DND-41 (cell line): Measurements from ENCODE around the gene TOMM20.

Experiments used
- ATAC-seq: fragments of 200-7000 bp; cut with Tn5 transposase; 3 replicates; pipeline ENCODE4 v1.9.1; 2021; ENCODE audit warnings: low read depth; ENCODE audit not compliant: insufficient read depth
- DNase-seq: peaks from one replicate; pipeline ENCODE4 v3.0.0-alpha.2; 2020
- H2AFZ ChIP-seq: 2 replicates; pipeline ENCODE4 v1.6.0; 2012; ENCODE audit warnings: low read depth, low read length
- H3K27ac ChIP-seq: 2 replicates; pipeline ENCODE4 v1.5.1; 2012; ENCODE audit warnings: low read length, inconsistent platforms
- H3K27me3 ChIP-seq: fragments of 200-600 bp; sonication (generic); 2 replicates; pipeline ENCODE4 v1.6.0; 2012; ENCODE audit warnings: low read length, mild to moderate bottlenecking, inconsistent platforms; ENCODE audit not compliant: insufficient read depth, poor library complexity
- H3K36me3 ChIP-seq: 2 replicates; pipeline ENCODE4 v1.5.1; 2012; ENCODE audit warnings: low read length, inconsistent platforms; ENCODE audit not compliant: insufficient read depth
- H3K4me1 ChIP-seq: 2 replicates; pipeline ENCODE4 v1.5.1; 2012; ENCODE audit warnings: mild to moderate bottlenecking, low read length; ENCODE audit not compliant: insufficient read depth
- H3K4me2 ChIP-seq: 2 replicates; pipeline ENCODE4 v1.6.0; 2012; ENCODE audit warnings: mild to moderate bottlenecking, moderate library complexity, low read length, inconsistent platforms; ENCODE audit not compliant: insufficient read depth
- H3K4me3 ChIP-seq, 2 experiments: fragments of 200-600 bp in 1 of 2; shearing (Covaris generic) in 1 of 2; 2 replicates each; pipeline ENCODE4 v1.5.1; 2012 to 2016; ENCODE audit warnings: inconsistent platforms in 2 of 2, low read length in 2 of 2, mild to moderate bottlenecking in 2 of 2, low read depth in 1 of 2, moderate library complexity in 1 of 2
- H3K79me2 ChIP-seq: 2 replicates; pipeline ENCODE4 v1.6.0; 2012; ENCODE audit warnings: low read length, inconsistent platforms; ENCODE audit not compliant: insufficient read depth
- H3K9ac ChIP-seq: 2 replicates; pipeline ENCODE4 v1.6.0; 2012; ENCODE audit warnings: low read depth, mild to moderate bottlenecking, inconsistent platforms, low read length, moderate library complexity
- H3K9me3 ChIP-seq: 2 replicates; pipeline ENCODE4 v1.5.1; 2012; ENCODE audit warnings: low read length, moderate library complexity, mild to moderate bottlenecking, inconsistent platforms; ENCODE audit not compliant: insufficient read depth, severe bottlenecking
- H4K20me1 ChIP-seq: 2 replicates; pipeline ENCODE4 v1.6.0; 2012; ENCODE audit warnings: low read length; ENCODE audit not compliant: insufficient read depth
- EZH2 ChIP-seq: IDR thresholded peaks from 3 replicates; pipeline ENCODE4 v1.6.1; 2012; ENCODE audit warnings: borderline replicate concordance, low read depth, mild to moderate bottlenecking, moderate library complexity, low read length, inconsistent platforms; ENCODE audit not compliant: severe bottlenecking
- TF ChIP-seq, protein P1 (sequence below): IDR thresholded peaks from 2 replicates; pipeline ENCODE4 v1.5.1; 2012; ENCODE audit warnings: borderline replicate concordance, low read length, moderate library complexity, mild to moderate bottlenecking; ENCODE audit not compliant: poor library complexity, severe bottlenecking; ENCODE audit errors: extremely low read depth

The TOMM20 gene

GRCh38 chr1:235134171-235134570 is 5.5 kb upstream of the TOMM20 start:
- H3K9me3 ChIP-seq, result no peaks in the 10 kb centered on the region
- no peaks in the 10 kb centered on the region for H3K27me3 ChIP-seq
- DNase-seq, result no peak
- H3K4me1 ChIP-seq, result peaks cover 11% of the 10 kb centered on the region
- H3K9ac ChIP-seq, result no peak overlapping the region
- H3K4me3 ChIP-seq, result no peak overlapping the region
- H3K27ac ChIP-seq, result no peak overlapping the region
- no peak overlapping the region for H3K4me2 ChIP-seq
- H4K20me1 ChIP-seq, result no peaks in the 10 kb centered on the region
- ATAC-seq, result no peak
- no peak for TF ChIP-seq EZH2
- TF ChIP-seq, protein P1, sequence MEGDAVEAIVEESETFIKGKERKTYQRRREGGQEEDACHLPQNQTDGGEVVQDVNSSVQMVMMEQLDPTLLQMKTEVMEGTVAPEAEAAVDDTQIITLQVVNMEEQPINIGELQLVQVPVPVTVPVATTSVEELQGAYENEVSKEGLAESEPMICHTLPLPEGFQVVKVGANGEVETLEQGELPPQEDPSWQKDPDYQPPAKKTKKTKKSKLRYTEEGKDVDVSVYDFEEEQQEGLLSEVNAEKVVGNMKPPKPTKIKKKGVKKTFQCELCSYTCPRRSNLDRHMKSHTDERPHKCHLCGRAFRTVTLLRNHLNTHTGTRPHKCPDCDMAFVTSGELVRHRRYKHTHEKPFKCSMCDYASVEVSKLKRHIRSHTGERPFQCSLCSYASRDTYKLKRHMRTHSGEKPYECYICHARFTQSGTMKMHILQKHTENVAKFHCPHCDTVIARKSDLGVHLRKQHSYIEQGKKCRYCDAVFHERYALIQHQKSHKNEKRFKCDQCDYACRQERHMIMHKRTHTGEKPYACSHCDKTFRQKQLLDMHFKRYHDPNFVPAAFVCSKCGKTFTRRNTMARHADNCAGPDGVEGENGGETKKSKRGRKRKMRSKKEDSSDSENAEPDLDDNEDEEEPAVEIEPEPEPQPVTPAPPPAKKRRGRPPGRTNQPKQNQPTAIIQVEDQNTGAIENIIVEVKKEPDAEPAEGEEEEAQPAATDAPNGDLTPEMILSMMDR, result no peak
- peaks cover 2% of the 10 kb centered on the region for H3K79me2 ChIP-seq
- H3K36me3 ChIP-seq, result peaks cover 72% of the 10 kb centered on the region
- H2AFZ ChIP-seq, result no peak overlapping the region

DNA sequence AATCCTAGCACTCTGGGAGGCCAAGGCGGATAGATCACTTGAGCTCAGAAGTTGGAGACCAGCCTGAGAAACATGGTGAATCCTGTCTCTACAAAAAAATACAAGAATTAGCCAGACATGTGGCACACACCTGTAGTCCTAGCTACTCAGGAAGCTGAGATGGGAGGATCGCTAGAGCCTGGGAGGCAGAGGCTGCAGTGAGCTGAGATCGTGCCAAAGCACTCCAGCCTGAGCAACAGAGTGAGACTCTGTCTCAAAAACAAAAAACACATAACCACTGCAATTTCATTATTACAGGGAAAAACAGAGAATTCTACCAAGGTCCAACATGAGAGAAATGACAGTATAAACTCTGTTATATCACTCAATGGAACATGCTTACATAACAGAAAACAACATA is 4.4 kb upstream of the TOMM20 start:
- Histone ChIP-seq H4K20me1 (no peaks in the 10 kb centered on the region), H3K9ac (no peak overlapping the region), H3K36me3 (peaks cover 61% of the 10 kb centered on the region), H3K27me3 (no peaks in the 10 kb centered on the region), H3K4me3 (no peak overlapping the region), H3K4me1 (peaks cover 14% of the 10 kb centered on the region), H3K79me2 (peaks cover 12% of the 10 kb centered on the region), H3K9me3 (no peaks in the 10 kb centered on the region), H2AFZ (no peak overlapping the region), H3K27ac (no peak overlapping the region), H3K4me2 (no peak overlapping the region)
- ATAC-seq (no peak), DNase-seq (no peak)
- no peak for TF ChIP-seq EZH2
- TF ChIP-seq, protein P1, result no peak

GRCh38 chr1:235131961-235132360 is 3.3 kb upstream of the TOMM20 start:
- H3K4me2 ChIP-seq, result no peak overlapping the region
- H3K36me3 ChIP-seq, result peaks cover 55% of the 10 kb centered on the region
- peaks cover 18% of the 10 kb centered on the region for H3K4me1 ChIP-seq
- H3K27me3 ChIP-seq, result no peaks in the 10 kb centered on the region
- no peak overlapping the region for H3K9ac ChIP-seq
- ATAC-seq, result no peak
- no peak overlapping the region for H2AFZ ChIP-seq
- no peaks in the 10 kb centered on the region for H3K9me3 ChIP-seq
- H3K79me2 ChIP-seq, result peaks cover 23% of the 10 kb centered on the region
- peaks cover 9% of the 10 kb centered on the region; the same call in 1 of the 2 replicates for H4K20me1 ChIP-seq
- no peak overlapping the region for H3K4me3 ChIP-seq
- no peak overlapping the region for H3K27ac ChIP-seq
- no peak for DNase-seq
- TF ChIP-seq, protein P1, result no peak
- no peak for TF ChIP-seq EZH2

GRCh38 chr1:235130766-235131270 is 2.2 kb upstream of the TOMM20 start:
- H3K4me3 ChIP-seq, result no peak overlapping the region
- DNase-seq (no peak), ATAC-seq (no peak)
- H3K27me3 ChIP-seq, result no peaks in the 10 kb centered on the region
- no peak overlapping the region for H3K4me2 ChIP-seq
- no peak overlapping the region for H3K27ac ChIP-seq
- TF ChIP-seq EZH2, result no peak
- TF ChIP-seq, protein P1, result no peak
- peaks cover 29% of the 10 kb centered on the region for H3K4me1 ChIP-seq
- H3K79me2 ChIP-seq, result peaks cover 35% of the 10 kb centered on the region
- no peak overlapping the region for H2AFZ ChIP-seq
- H3K9me3 ChIP-seq, result no peaks in the 10 kb centered on the region
- H3K9ac ChIP-seq, result no peak overlapping the region
- peaks cover 53% of the 10 kb centered on the region for H3K36me3 ChIP-seq
- H4K20me1 ChIP-seq, result peaks cover 19% of the 10 kb centered on the region; the same call in 1 of the 2 replicates
